CD4-positive, CD25-positive, alpha-beta regulatory T cell (primary cell): ENCODE results near the gene UCP3. TPM values are rescaled to one million over a fixed set of nuclear protein-coding genes. Genes with fewer than 3 reads are reported as not detected.
A peak's percentile ranks its signal among the peaks of the same experiment; 100 is the strongest.

ENCODE experiments used
- ATAC-seq, 2 donors: fragments of 150-1000 bp; cut with Tn5 transposase; one replicate each; pipeline ENCODE4 v1.10.0; 2021; ENCODE audit warnings: low read depth in 2 of 2, moderate number of reproducible peaks in 2 of 2, moderate library complexity in 1 of 2
- DNase-seq, 3 donors: peaks; one replicate each; pipeline versions ENCODE4 v3.0.0 to v3.0.0-alpha.2; 2012 to 2022; ENCODE audit warnings: mixed read lengths in 1 of 3
- H3K27ac ChIP-seq: one replicate; pipeline ENCODE4 v1.7.0; 2013; ENCODE audit warnings: mild to moderate bottlenecking, low read length; ENCODE audit not compliant: insufficient read depth, poor library complexity, severe bottlenecking
- H3K27me3 ChIP-seq: one replicate; pipeline ENCODE4 v1.7.0; 2013; ENCODE audit warnings: low read length; ENCODE audit not compliant: control insufficient read depth, insufficient read depth
- H3K36me3 ChIP-seq: one replicate; pipeline ENCODE4 v1.7.0; 2013; ENCODE audit warnings: mild to moderate bottlenecking, low read length, moderate library complexity; ENCODE audit not compliant: control insufficient read depth, insufficient read depth
- H3K4me1 ChIP-seq: 2 replicates; pipeline ENCODE4 v1.7.0; 2013; ENCODE audit warnings: mild to moderate bottlenecking, low read length; ENCODE audit not compliant: insufficient read depth, control insufficient read depth, poor library complexity, severe bottlenecking
- H3K4me3 ChIP-seq: one replicate; pipeline ENCODE4 v1.7.0; 2013; ENCODE audit warnings: low read depth, mild to moderate bottlenecking, low read length, moderate library complexity
- H3K9me3 ChIP-seq, 2 experiments: 1 replicate in 1 of 2; 2 replicates in 1 of 2; pipeline ENCODE4 v1.7.0; 2013; ENCODE audit warnings: low read length in 2 of 2, mild to moderate bottlenecking in 1 of 2, moderate library complexity in 1 of 2; ENCODE audit not compliant: control insufficient read depth in 2 of 2
- H3K27ac Mint-ChIP-seq, 3 donors: one replicate each; pipeline ENCODE4 v1.8.0; 2020 to 2022; ENCODE audit warnings: mild to moderate bottlenecking in 3 of 3, mixed read lengths in 3 of 3, moderate library complexity in 2 of 3
- H3K27me3 Mint-ChIP-seq: one replicate; pipeline ENCODE4 v1.8.0; 2022; ENCODE audit warnings: mild to moderate bottlenecking, mixed read lengths
- H3K36me3 Mint-ChIP-seq: one replicate; pipeline ENCODE4 v1.8.0; 2020; ENCODE audit warnings: mixed read lengths
- H3K4me1 Mint-ChIP-seq, 4 donors: one replicate each; pipeline ENCODE4 v1.8.0; 2020 to 2022; ENCODE audit warnings: mixed read lengths in 4 of 4, mild to moderate bottlenecking in 1 of 4
- H3K4me3 Mint-ChIP-seq, 4 donors: one replicate each; pipeline ENCODE4 v1.8.0; 2020 to 2022; ENCODE audit warnings: mild to moderate bottlenecking in 4 of 4, mixed read lengths in 4 of 4, moderate library complexity in 3 of 4
- H3K9me3 Mint-ChIP-seq, 7 donors: one replicate each; pipeline ENCODE4 v1.8.0; 2020 to 2022; ENCODE audit warnings: mixed read lengths in 7 of 7, mild to moderate bottlenecking in 3 of 7, moderate library complexity in 2 of 7
- polyA plus RNA-seq, 4 donors: library from polyadenylated mRNA; unstranded; fragments of 300-500 nt; fragmentation: Illumina TruSeq; gene quantifications; one replicate each; pipeline ENCODE4 v1.2.3, GENCODE V29; 2021
- total RNA-seq: library from RNA; stranded (reverse); gene quantifications from one replicate; pipeline ENCODE4 v1.2.3, GENCODE V29; 2022

UCP3 gene
- total and polyA plus RNA-seq, 5 donors from 2014 or later, result 0.16 to 5.6 (median 0.30) TPM

DNA sequence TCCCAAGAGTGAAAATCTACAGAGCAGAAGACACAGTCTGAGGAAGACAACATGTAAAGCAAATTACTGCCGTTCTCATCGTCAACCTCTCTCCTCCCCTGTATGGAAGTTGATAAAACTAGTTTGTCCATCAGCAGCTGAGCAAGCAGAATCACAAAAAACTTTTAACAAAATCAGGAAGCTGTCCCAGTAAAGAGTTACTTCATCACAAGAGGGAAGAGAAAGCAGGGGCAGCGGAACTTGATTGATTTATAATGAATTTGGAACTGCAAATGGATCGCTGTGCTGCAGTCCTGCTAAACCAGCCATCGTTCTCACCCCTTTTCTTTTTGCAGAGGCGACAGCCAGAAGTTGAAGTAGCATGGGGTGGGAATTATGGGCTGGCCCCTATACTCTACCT lies 13.7 kb upstream of the UCP3 start:
- no peaks in the 10 kb centered on the region for H3K27me3 Mint-ChIP-seq
- peaks cover 0 to 21% (median 11%) of the 10 kb centered on the region in 4 donors for H3K4me1 Mint-ChIP-seq
- peaks cover 2% of the 10 kb centered on the region for H3K36me3 ChIP-seq
- H3K9me3 Mint-ChIP-seq, result no peaks in the 10 kb centered on the region
- H3K4me1 ChIP-seq, result peaks cover 29% of the 10 kb centered on the region
- H3K4me3 Mint-ChIP-seq, result no peak overlapping the region
- ATAC-seq (no peak), DNase-seq (no peak)
- no peaks in the 10 kb centered on the region for H3K27me3 ChIP-seq
- no peaks in the 10 kb centered on the region for H3K9me3 ChIP-seq
- no peak overlapping the region for H3K27ac Mint-ChIP-seq
- peaks cover 14% of the 10 kb centered on the region for H3K36me3 Mint-ChIP-seq
- no peak overlapping the region for H3K27ac ChIP-seq
- no peak overlapping the region for H3K4me3 ChIP-seq

DNA sequence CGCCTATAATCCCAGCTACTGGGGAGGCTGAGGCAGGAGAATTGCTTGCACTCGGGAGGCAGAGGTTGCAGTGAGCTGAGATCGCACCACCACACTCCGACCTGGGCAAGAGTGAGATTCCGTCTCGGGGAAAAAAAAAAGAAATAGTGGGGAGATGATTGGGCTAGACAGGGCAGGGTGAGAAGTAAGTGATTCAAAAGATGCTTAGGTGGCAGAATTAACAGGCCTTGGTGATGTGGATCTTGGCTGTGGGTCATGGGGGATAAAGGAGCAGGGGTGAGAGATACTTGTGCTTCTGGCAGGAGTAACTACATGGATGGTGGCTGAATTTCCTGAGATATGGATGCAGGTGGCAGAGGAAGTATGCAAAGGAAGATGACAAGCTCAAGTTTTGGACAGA lies 13.1 kb upstream of the UCP3 start:
- Histone ChIP-seq H3K27ac (no peak overlapping the region), H3K4me1 (peaks cover 29% of the 10 kb centered on the region), H3K27me3 (no peaks in the 10 kb centered on the region), H3K9me3 (no peaks in the 10 kb centered on the region), H3K4me3 (no peak overlapping the region), H3K36me3 (peaks cover 2% of the 10 kb centered on the region)
- DNase-seq (no peak), ATAC-seq (no peak)
- H3K4me3 Mint-ChIP-seq, result no peak overlapping the region
- H3K27me3 Mint-ChIP-seq, result no peaks in the 10 kb centered on the region
- H3K36me3 Mint-ChIP-seq, result peaks cover 19% of the 10 kb centered on the region
- H3K9me3 Mint-ChIP-seq, result peaks cover 0 to under 1% (median 0%) of the 10 kb centered on the region in 7 donors
- no peak overlapping the region for H3K27ac Mint-ChIP-seq
- H3K4me1 Mint-ChIP-seq, result peaks cover 0 to 22% (median 14%) of the 10 kb centered on the region in 4 donors

GRCh38 chr11:74020539-74020938 lies 11.7 kb upstream of the UCP3 start:
- H3K36me3 ChIP-seq, result no peaks in the 10 kb centered on the region
- H3K9me3 ChIP-seq, result no peaks in the 10 kb centered on the region
- no peak overlapping the region for H3K27ac ChIP-seq
- Mint-ChIP-seq H3K4me3 (no peak overlapping the region), H3K36me3 (peaks cover 21% of the 10 kb centered on the region), H3K4me1 (peaks cover 5 to 34% (median 24%) of the 10 kb centered on the region in 4 donors), H3K27me3 (no peaks in the 10 kb centered on the region), H3K27ac (no peak overlapping the region), H3K9me3 (peaks cover 0 to 1% (median 0%) of the 10 kb centered on the region in 7 donors)
- peaks cover 42% of the 10 kb centered on the region for H3K4me1 ChIP-seq
- no peak for DNase-seq
- H3K27me3 ChIP-seq, result no peaks in the 10 kb centered on the region
- peak in 1 of 2 donors; percentile 24 for ATAC-seq
- H3K4me3 ChIP-seq, result peak overlapping the region; percentile 20

DNA sequence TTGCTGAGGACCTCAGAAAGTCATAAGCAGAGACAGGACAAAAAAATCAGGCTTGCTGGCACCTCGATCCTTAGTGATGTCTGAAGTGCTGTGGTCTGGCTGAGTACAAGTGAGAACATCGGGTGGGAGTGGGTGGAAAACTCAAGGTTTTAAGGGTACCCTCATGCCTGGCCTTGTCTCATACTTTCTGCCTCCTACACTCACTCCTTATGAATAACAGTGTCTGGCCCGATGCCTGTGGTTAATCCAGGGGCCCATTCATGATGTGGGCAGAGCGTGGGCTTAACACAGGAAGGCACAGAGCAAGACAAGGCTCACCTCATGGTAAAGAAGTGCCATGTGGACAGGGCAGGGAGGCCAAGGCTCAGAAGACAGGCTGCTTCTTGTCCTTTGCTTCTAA lies 11.0 kb upstream of the UCP3 start:
- peak overlapping the region in 2 of 4 donors; percentile 24 to 59 for H3K4me3 Mint-ChIP-seq
- no peaks in the 10 kb centered on the region for H3K27me3 Mint-ChIP-seq
- peak; percentile 24 to 29 for ATAC-seq
- DNase-seq, result peak in 1 of 3 donors; percentile 38
- H3K4me1 Mint-ChIP-seq, result peaks cover 5 to 40% (median 29%) of the 10 kb centered on the region in 4 donors
- no peaks in the 10 kb centered on the region for H3K9me3 ChIP-seq
- H3K27me3 ChIP-seq, result no peaks in the 10 kb centered on the region
- no peaks in the 10 kb centered on the region for H3K36me3 ChIP-seq
- H3K27ac ChIP-seq, result peak overlapping the region; percentile 28
- peak overlapping the region in 1 of 3 donors; percentile 76 for H3K27ac Mint-ChIP-seq
- peaks cover 0 to 1% (median 0%) of the 10 kb centered on the region in 7 donors for H3K9me3 Mint-ChIP-seq
- H3K4me1 ChIP-seq, result peaks cover 49% of the 10 kb centered on the region
- H3K4me3 ChIP-seq, result peak overlapping the region; percentile 22
- peaks cover 18% of the 10 kb centered on the region for H3K36me3 Mint-ChIP-seq

GRCh38 chr11:74019104-74019738 lies 10.3 kb upstream of the UCP3 start:
- H3K27me3 Mint-ChIP-seq, result no peaks in the 10 kb centered on the region
- peaks cover 17% of the 10 kb centered on the region for H3K36me3 Mint-ChIP-seq
- peak overlapping the region in 1 of 3 donors; percentile 76 for H3K27ac Mint-ChIP-seq
- Histone ChIP-seq H3K4me3 (no peak overlapping the region), H3K27ac (peak overlapping the region; percentile 28), H3K27me3 (no peaks in the 10 kb centered on the region), H3K36me3 (no peaks in the 10 kb centered on the region), H3K9me3 (no peaks in the 10 kb centered on the region), H3K4me1 (peaks cover 55% of the 10 kb centered on the region)
- H3K4me1 Mint-ChIP-seq, result peaks cover 9 to 47% (median 35%) of the 10 kb centered on the region in 4 donors
- ATAC-seq (no peak), DNase-seq (no peak)
- H3K9me3 Mint-ChIP-seq, result peaks cover 0 to 1% (median 0%) of the 10 kb centered on the region in 7 donors
- peak overlapping the region in 1 of 4 donors; percentile 30 for H3K4me3 Mint-ChIP-seq

- Mint-ChIP-seq H3K4me3 (no peak overlapping the region), H3K36me3 (peaks cover 17% of the 10 kb centered on the region), H3K9me3 (peaks cover 0 to 1% (median 0%) of the 10 kb centered on the region in 7 donors), H3K4me1 (peaks cover 9 to 49% (median 33%) of the 10 kb centered on the region in 4 donors), H3K27me3 (no peaks in the 10 kb centered on the region), H3K27ac (no peak overlapping the region)
- Histone ChIP-seq H3K4me3 (no peak overlapping the region), H3K36me3 (no peaks in the 10 kb centered on the region), H3K9me3 (no peaks in the 10 kb centered on the region), H3K4me1 (peaks cover 62% of the 10 kb centered on the region), H3K27me3 (no peaks in the 10 kb centered on the region), H3K27ac (no peak overlapping the region)
- DNase-seq (no peak), ATAC-seq (no peak)
These were observed 9.6 kb upstream of the UCP3 start for GRCh38 chr11:74018331-74019005.

DNA sequence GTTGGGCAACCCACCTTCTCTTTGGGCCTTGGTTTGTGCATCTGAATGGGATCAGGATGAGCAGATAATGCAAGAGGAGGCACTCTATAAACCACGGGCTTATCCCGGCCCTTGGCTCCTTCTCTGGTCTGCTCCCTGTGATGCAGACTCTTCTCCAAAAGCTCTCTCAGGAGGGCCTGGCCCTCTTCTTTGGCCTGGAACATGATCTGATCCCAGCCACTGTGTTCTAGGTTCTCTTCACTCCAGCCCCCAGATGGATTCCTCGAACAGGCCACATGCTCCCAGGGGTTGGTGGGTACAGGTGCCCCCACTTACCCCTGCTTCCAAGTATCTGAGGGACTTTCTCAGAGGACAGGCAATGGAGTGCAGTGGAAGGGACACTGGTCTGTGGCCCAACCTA lies 8.7 kb upstream of the UCP3 start:
- H3K4me3 ChIP-seq, result no peak overlapping the region
- Mint-ChIP-seq H3K4me3 (peak overlapping the region in 1 of 4 donors; percentile 38), H3K4me1 (peaks cover 9 to 49% (median 36%) of the 10 kb centered on the region in 4 donors), H3K27me3 (no peaks in the 10 kb centered on the region), H3K27ac (no peak overlapping the region), H3K36me3 (peaks cover 17% of the 10 kb centered on the region), H3K9me3 (peaks cover 0 to 1% (median 0%) of the 10 kb centered on the region in 7 donors)
- no peaks in the 10 kb centered on the region for H3K36me3 ChIP-seq
- DNase-seq (no peak), ATAC-seq (no peak)
- H3K9me3 ChIP-seq, result no peaks in the 10 kb centered on the region
- H3K27ac ChIP-seq, result no peak overlapping the region
- H3K4me1 ChIP-seq, result peaks cover 71% of the 10 kb centered on the region
- no peaks in the 10 kb centered on the region for H3K27me3 ChIP-seq
